AG09309 (cell line): ENCODE measurements around the gene BCAR3.

Experiments
- DNase-seq: peaks from one replicate; pipeline ENCODE4 v3.0.0-alpha.2; 2010; ENCODE audit warnings: low read depth
- H3K4me3 ChIP-seq: 2 replicates; pipeline ENCODE4 v1.5.1; 2011; ENCODE audit warnings: mild to moderate bottlenecking, low read depth, low read length, moderate library complexity; ENCODE audit not compliant: control insufficient read depth
- CTCF ChIP-seq: IDR thresholded peaks from 2 replicates; pipeline ENCODE4 v1.5.1; 2011; ENCODE audit warnings: mild to moderate bottlenecking, low read depth, low read length, inconsistent platforms; ENCODE audit not compliant: insufficient read depth, control insufficient read depth; ENCODE audit errors: missing control alignments

BCAR3 gene

GRCh38 chr1:93604411-93604810 lies 77.2 kb downstream of the BCAR3 start:
- TF ChIP-seq CTCF: no peak
- no peak for DNase-seq
- no peak overlapping the region for H3K4me3 ChIP-seq

DNA sequence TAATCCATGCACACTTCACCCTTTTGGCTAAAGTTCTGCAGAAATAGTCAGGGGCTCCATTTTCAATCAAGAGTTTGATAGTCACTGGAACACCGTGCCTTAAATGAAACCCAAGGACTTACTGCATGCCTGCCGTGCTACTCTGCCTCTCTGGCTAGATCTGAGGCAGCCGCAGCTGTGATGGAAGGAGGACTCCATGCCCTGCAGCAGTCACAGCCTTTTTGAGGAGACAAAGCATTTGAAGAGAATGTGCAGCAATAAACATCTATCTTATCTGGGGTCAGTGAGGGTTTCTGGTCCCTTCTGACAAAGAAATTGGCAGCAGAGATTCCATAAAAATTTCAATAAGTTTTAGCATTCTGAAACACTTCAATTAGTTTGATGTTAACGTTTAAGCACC lies 78.0 kb downstream of the BCAR3 start:
- H3K4me3 ChIP-seq: no peak overlapping the region
- no peak for TF ChIP-seq CTCF
- no peak for DNase-seq

DNA sequence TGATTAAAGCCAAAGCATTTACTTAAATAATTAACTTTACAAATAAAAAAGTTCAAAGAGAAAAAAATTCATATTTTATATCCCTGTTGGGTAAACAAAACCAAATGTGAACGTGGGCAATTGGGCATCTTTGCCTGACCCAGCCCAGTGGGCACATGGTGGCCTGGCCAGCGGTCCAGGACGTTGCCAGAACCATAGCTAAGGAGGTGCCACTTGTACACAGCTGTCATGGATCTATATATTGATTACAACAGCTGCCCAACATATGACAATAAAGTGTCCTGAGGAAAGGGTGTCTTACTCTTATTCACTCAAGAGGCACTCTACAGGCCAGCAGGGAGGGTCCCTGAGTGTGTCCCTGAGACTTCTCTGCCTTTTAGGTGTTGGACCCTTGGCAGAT lies 78.5 kb downstream of the BCAR3 start:
- TF ChIP-seq CTCF: no peak
- DNase-seq: no peak
- H3K4me3 ChIP-seq: no peak overlapping the region

DNA sequence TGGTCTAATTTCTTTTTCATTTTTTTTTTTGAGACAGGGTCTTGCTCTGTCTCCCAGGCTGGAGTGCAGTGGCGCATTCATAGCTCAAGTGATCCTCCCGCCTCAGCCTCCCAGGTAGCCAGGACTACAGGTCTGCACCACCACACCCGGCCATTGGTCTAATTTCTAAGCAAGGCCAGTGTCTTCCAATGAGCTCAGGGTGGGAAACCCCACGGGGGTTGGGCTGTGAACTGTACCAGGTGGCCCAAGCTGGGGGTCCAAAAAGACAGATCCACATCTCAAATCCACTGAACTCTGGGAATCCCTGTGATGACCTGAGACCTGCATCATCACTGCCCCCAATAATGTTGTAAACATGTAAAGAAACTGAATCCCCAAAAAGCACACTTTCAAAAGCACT lies 79.5 kb downstream of the BCAR3 start:
- no peak for DNase-seq
- no peak for TF ChIP-seq CTCF

DNA sequence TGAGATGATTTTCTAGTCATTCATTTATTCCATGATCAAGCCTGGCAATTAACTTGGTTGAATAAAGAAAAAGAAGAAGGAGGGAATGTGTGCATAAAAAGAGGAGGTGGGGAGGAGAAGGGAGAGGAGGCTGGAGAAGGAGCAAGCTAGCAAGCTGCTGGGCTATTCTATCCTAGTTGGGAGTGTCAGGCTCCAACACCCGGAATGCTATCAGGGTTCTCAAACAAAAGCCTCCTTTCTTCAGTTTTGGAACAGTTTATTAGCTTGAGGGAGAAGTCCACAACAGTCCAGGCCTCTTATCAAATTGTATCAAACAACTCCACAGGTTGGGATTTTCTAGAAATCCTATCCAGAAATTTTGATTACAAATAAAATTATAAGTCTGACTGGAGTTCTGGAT lies 80.0 kb downstream of the BCAR3 start:
- H3K4me3 ChIP-seq: no peak overlapping the region
- TF ChIP-seq CTCF: no peak
- no peak for DNase-seq

More for the DNA sequence above, 79.5 kb downstream of the BCAR3 start:
- no peak overlapping the region for H3K4me3 ChIP-seq

- no peak for DNase-seq
- TF ChIP-seq CTCF: no peak
- H3K4me3 ChIP-seq: no peak overlapping the region
These were observed 81.0 kb downstream of the BCAR3 start for GRCh38 chr1:93600663-93601062.

DNA sequence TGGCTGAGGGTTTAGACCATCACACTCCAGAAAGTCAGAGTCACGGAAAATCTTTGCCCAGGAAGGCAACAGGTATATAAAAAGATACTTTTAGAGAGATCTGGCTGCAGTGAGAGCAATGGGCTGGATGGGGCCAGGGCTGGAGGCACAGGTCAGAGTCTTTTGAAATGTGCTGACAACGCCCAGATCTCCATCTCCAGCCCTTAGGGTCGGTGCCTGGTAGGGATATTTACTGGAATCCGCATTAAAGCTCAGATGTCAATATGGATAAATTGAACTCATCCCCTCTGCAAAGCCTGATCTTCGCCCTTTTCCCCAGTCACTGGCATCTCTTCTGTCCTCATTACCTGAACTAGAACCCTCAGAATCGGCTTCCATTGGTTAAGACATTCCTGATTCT lies 82.2 kb downstream of the BCAR3 start:
- H3K4me3 ChIP-seq: no peak overlapping the region
- DNase-seq: no peak
- no peak for TF ChIP-seq CTCF
